GM18868 (cell line): ENCODE measurements around the gene CPNE1.

Experiments used
- ATAC-seq: cut with Tn5 transposase; IDR thresholded peaks from one replicate; pipeline ENCODE4 v1.9.1; 2021; ENCODE audit warnings: mild to moderate bottlenecking, moderate library complexity; ENCODE audit not compliant: unreplicated experiment

The CPNE1 gene

GRCh38 chr20:35621560-35621946 lies 43.1 kb downstream of the CPNE1 start:
- ATAC-seq = no peak

GRCh38 chr20:35620818-35621559 lies 43.7 kb downstream of the CPNE1 start:
- ATAC-seq = no peak

GRCh38 chr20:35619196-35620095 lies 45.3 kb downstream of the CPNE1 start:
- ATAC-seq = peak; percentile 32

GRCh38 chr20:35618263-35619131 lies 46.2 kb downstream of the CPNE1 start:
- ATAC-seq = no peak

- ATAC-seq = no peak
These were observed 47.1 kb downstream of the CPNE1 start for GRCh38 chr20:35617397-35618262.

GRCh38 chr20:35616465-35617396 lies 48.0 kb downstream of the CPNE1 start:
- ATAC-seq = no peak

- peak; percentile 79 for ATAC-seq
These were observed 48.8 kb downstream of the CPNE1 start, which contains the start of gene SPAG4 for GRCh38 chr20:35615667-35616464. TSS of gene SPAG4 (plus strand) at chr20:35615829. CDS start at chr20:35616004, 175 bp downstream.

- ATAC-seq = no peak
These were observed 53.2 kb downstream of the CPNE1 start for GRCh38 chr20:35611482-35611881.

GRCh38 chr20:35610833-35611427 lies 53.8 kb downstream of the CPNE1 start:
- ATAC-seq = no peak

- no peak for ATAC-seq
These were observed 57.5 kb downstream of the CPNE1 start for GRCh38 chr20:35607003-35607735.

- ATAC-seq = no peak
These were observed 58.6 kb downstream of the CPNE1 start for GRCh38 chr20:35606127-35606526.

GRCh38 chr20:35604449-35604747 lies 60.3 kb downstream of the CPNE1 start:
- ATAC-seq = no peak

- no peak for ATAC-seq
These were observed 60.8 kb downstream of the CPNE1 start for GRCh38 chr20:35603695-35604448.

- no peak for ATAC-seq
These were observed 61.7 kb downstream of the CPNE1 start for GRCh38 chr20:35602851-35603495.

GRCh38 chr20:35601990-35602389 lies 62.7 kb downstream of the CPNE1 start:
- ATAC-seq = no peak
